Fibroblast of peridontal ligament (primary cell): Measurements from ENCODE around the gene DMXL2.
A peak's percentile ranks its signal among the peaks of the same experiment; 100 is the strongest.
"Not testable (repeated sequence)": the region's sequence is repeated elsewhere in the genome, so short reads cannot be mapped to it uniquely, and the experiment has no call there.

ENCODE experiments used
- DNase-seq: peaks from one replicate; pipeline ENCODE4 v3.0.0-alpha.2; 2010; ENCODE audit errors: extremely low read depth

Gene DMXL2

GRCh38 chr15:51492528-51492927 lies 130.0 kb downstream of the DMXL2 start:
- no peak for DNase-seq

- no peak for DNase-seq
Measured at GRCh38 chr15:51491941-51492340, 130.6 kb downstream of the DMXL2 start.

GRCh38 chr15:51484781-51485180 lies 137.8 kb downstream of the DMXL2 start:
- DNase-seq: no peak

GRCh38 chr15:51483985-51484384 lies 138.6 kb downstream of the DMXL2 start:
- DNase-seq: no peak

- DNase-seq: no peak
Measured at GRCh38 chr15:51483520-51483919, 139.1 kb downstream of the DMXL2 start.

GRCh38 chr15:51475736-51476135 lies 146.8 kb downstream of the DMXL2 start:
- DNase-seq: peak; percentile 56

GRCh38 chr15:51470512-51470911 lies 152.1 kb downstream of the DMXL2 start:
- DNase-seq: no peak

- peak; percentile 45 for DNase-seq
Measured at GRCh38 chr15:51460796-51461195, 161.8 kb downstream of the DMXL2 start.

- no peak for DNase-seq
Measured at GRCh38 chr15:51450001-51450400, 172.6 kb downstream of the DMXL2 start.

- DNase-seq: peak; percentile 17
Measured at GRCh38 chr15:51448622-51449399, 173.8 kb downstream of the DMXL2 start.

GRCh38 chr15:51447855-51448621 lies 174.5 kb downstream of the DMXL2 start:
- DNase-seq: no peak

- DNase-seq: not testable (repeated sequence)
Measured at GRCh38 chr15:51446029-51446744, 176.4 kb downstream of the DMXL2 start.

GRCh38 chr15:51444807-51445206 lies 177.8 kb downstream of the DMXL2 start:
- no peak for DNase-seq

GRCh38 chr15:51444112-51444511 lies 178.5 kb downstream of the DMXL2 start:
- DNase-seq: no peak

GRCh38 chr15:51443282-51443914 lies 179.2 kb downstream of the DMXL2 start:
- DNase-seq: no peak

GRCh38 chr15:51438526-51438925 lies 184.0 kb downstream of the DMXL2 start:
- no peak for DNase-seq

- DNase-seq: no peak
Measured at GRCh38 chr15:51425517-51426040, 197.0 kb downstream of the DMXL2 start.

- no peak for DNase-seq
Measured at GRCh38 chr15:51424780-51425179, 197.8 kb downstream of the DMXL2 start.

- not testable (repeated sequence) for DNase-seq
Measured at GRCh38 chr15:51423040-51423439, 199.5 kb downstream of the DMXL2 start.

- no peak for DNase-seq
Measured at GRCh38 chr15:51416129-51416528, 206.4 kb downstream of the DMXL2 start.

GRCh38 chr15:51414256-51414860 lies 208.2 kb downstream of the DMXL2 start:
- DNase-seq: no peak
